GM18505 (cell line): ENCODE measurements around the gene LMX1B.

Experiments
- ATAC-seq: cut with Tn5 transposase; IDR thresholded peaks from one replicate; pipeline ENCODE4 v1.9.1; 2021; ENCODE audit not compliant: unreplicated experiment
- POLR2A ChIP-seq: IDR thresholded peaks from 4 replicates; pipeline ENCODE4 v1.6.1; 2011; ENCODE audit warnings: borderline replicate concordance; ENCODE audit not compliant: insufficient read depth, insufficient read length; ENCODE audit errors: extremely low read depth

LMX1B gene

GRCh38 chr9:126658956-126659555 is 45.3 kb downstream of the LMX1B start:
- no peak for ATAC-seq
- no peak for TF ChIP-seq POLR2A

- no peak for TF ChIP-seq POLR2A
- no peak for ATAC-seq
These were observed 47.4 kb downstream of the LMX1B start for GRCh38 chr9:126661122-126661520.

- no peak for TF ChIP-seq POLR2A
These were observed 48.0 kb downstream of the LMX1B start for GRCh38 chr9:126661521-126662251.

GRCh38 chr9:126663661-126664072 is 49.9 kb downstream of the LMX1B start:
- no peak for TF ChIP-seq POLR2A
- ATAC-seq: no peak

More at GRCh38 chr9:126661521-126662251, 48.0 kb downstream of the LMX1B start:
- no peak for ATAC-seq

GRCh38 chr9:126664900-126665643 is 51.3 kb downstream of the LMX1B start:
- ATAC-seq: no peak
- TF ChIP-seq POLR2A: no peak

DNA sequence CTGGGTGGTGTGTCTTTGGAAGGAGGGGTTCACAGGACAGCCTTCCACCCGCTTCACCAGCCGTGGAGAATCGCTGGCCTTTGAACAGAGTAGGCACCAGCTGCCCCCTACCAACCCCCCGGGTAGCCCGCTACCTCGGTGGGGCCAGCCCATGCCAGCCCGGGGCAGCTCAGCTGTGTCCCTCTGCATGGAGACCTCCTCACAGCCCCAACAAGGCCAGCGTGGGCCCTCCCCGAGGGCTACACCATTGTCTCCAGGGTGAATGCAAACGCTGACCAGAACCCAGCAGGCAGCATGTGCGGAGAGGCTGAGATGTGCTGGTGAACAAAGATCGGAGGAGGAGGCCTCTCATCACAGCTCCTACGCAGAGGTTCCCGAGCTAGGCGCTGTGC is 51.9 kb downstream of the LMX1B start:
- TF ChIP-seq POLR2A: no peak
- ATAC-seq: no peak

GRCh38 chr9:126666155-126666803 is 52.6 kb downstream of the LMX1B start:
- TF ChIP-seq POLR2A: no peak
- no peak for ATAC-seq

DNA sequence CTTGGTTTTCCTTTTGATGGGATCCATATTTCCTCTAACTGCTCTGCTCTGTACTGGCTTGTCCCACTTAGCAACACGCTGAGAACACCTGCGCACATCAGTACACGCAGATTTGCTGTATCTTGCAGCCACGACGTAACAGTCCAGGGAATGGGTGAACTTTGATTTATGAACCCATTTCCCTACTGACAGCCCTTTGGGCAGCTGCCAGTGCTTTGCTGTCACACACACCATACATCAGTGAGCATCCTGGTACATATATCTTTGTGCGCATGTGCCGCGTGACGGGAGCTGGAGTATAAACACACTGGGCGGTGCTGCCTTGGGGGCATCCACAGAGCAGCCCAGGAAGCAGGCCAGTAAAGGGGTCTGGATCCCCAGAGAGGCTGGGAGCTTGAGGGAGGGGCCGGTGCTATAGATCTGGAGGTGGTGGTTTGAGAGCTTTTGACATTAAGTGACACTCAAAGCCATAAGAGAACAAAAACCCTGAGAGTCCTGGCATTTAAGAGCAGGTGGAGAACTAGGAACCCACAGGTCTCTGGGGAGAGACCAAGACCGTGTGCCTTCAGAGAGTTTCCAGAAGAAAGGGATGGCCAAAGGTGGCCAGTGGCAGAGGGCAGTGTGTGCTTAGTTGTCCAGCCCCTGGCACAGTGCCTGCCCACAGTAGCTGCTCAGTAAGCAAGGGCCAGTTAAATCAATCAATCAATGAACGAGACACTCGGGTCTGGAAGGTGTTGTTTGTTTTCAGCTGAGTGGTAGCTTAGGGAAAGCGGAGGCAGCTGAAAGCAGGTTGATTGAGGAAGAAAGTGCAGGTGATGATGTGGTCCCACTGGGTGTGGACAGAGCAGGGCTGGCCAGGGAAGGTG is 53.7 kb downstream of the LMX1B start:
- no peak for ATAC-seq
- TF ChIP-seq POLR2A: no peak

DNA sequence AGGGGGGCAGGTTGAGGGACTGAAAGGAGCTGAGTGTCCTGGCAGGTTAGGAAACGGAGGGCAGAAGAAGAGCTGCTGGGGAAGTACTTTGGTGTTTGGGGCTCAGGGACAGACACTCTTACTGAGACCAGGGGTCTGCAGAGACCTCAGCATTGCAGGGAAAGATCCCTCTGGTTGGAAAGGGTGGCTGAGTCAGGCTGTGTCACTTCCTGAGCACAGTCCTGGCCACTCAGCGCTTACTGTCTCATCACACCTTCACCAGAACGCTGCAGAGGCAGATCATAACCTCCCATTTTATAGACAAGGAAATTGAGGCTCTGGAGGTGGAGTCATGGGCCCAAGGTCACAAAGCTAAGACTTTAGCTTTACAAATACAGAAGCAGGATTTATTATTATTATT is 54.3 kb downstream of the LMX1B start:
- ATAC-seq: no peak

GRCh38 chr9:126669108-126669507 is 55.4 kb downstream of the LMX1B start:
- no peak for ATAC-seq
- TF ChIP-seq POLR2A: no peak

More for the DNA sequence above, 54.3 kb downstream of the LMX1B start:
- no peak for TF ChIP-seq POLR2A

- no peak for ATAC-seq
- no peak for TF ChIP-seq POLR2A
These were observed 56.5 kb downstream of the LMX1B start for GRCh38 chr9:126670270-126670669.

DNA sequence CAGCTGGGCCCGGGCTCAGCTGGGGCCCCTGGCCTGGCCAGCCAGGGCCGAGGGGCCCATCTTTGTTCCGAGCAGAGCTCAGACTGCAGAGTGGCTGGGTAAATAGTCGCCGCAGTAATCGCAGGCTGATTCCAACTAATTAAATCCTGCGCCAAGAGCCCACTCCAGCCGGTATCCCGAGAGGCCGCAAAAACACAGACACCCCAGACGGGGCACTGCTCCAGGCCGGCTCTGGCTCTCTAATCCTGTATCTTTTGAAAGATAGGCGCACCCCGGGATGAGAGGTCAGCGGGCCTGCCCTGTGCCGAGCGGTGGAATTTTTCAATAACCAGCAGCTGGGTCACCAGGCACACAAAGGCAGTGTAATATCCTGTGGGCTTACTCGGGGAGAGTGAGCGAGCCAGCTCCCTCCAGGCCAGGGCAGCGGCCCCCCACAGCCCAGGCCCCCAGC is 57.7 kb downstream of the LMX1B start:
- ATAC-seq: no peak
- TF ChIP-seq POLR2A: no peak

GRCh38 chr9:126671983-126672382 is 58.3 kb downstream of the LMX1B start:
- TF ChIP-seq POLR2A: no peak
- ATAC-seq: no peak

DNA sequence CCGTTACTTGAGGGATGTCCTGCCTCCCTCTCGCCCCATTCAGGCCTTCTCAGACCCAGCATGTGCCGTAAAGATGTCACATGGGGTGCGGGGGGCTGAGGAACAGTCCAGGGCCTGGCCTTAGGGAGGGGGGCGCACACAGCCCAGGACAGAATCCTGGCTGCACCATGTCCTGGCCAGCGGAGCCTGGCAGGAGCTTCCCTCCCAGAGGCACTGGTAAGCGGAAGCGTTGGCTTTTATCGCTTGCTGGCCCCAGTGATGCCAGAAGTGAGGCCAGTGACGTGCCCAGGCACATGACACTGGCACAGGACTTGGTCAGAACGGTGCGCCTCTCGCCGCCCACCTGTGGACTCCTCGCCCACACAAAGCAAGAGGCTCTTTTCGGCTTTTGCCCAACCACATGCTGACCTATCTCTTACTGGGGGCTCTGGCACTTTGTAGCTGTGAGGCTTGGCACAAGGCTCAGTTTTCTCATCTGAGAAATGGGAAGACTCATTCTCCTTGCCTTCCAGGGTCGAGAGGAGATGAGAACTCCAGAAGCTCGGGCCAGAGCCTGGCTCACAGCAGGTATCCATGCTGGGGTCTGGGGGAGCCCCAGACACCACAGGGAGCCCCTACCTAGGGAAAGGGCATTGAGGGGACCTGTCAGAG is 59.0 kb downstream of the LMX1B start:
- no peak for ATAC-seq
- no peak for TF ChIP-seq POLR2A
